Kidney epithelial cell (primary cell): ENCODE results near the gene PRKG1. TPM values are rescaled to one million over a fixed set of nuclear protein-coding genes. Genes with fewer than 3 reads are reported as not detected.
A peak's percentile ranks its signal among the peaks of the same experiment; 100 is the strongest.

Experiments used
- DNase-seq: peaks from one replicate; pipeline ENCODE4 v3.0.0-alpha.2; 2010; ENCODE audit warnings: low read depth
- H3K27me3 ChIP-seq: 2 replicates; pipeline ENCODE4 v1.6.0; 2011; ENCODE audit warnings: low read length; ENCODE audit not compliant: control insufficient read depth, insufficient read depth
- H3K36me3 ChIP-seq: 2 replicates; pipeline ENCODE4 v1.5.1; 2011; ENCODE audit warnings: low read length; ENCODE audit not compliant: control insufficient read depth, insufficient read depth
- H3K4me3 ChIP-seq: 2 replicates; pipeline ENCODE4 v1.5.1; 2011; ENCODE audit warnings: low read depth, mild to moderate bottlenecking, control low read depth, low read length
- total RNA-seq: library from RNA; depleted of rRNA; stranded (reverse); fragments of >200 nt; gene quantifications from 2 replicates; pipeline ENCODE4 v1.2.3, GENCODE V29; 2015
- TF ChIP-seq, protein P1 (sequence below): IDR thresholded peaks from 2 replicates; pipeline ENCODE4 v1.5.1; 2011; ENCODE audit warnings: mild to moderate bottlenecking, moderate library complexity, low read length, control low read depth, inconsistent platforms; ENCODE audit not compliant: insufficient read depth, poor library complexity, severe bottlenecking

PRKG1 gene
- total RNA-seq, 1 donor from 2014 or later, result 1.3 TPM

DNA sequence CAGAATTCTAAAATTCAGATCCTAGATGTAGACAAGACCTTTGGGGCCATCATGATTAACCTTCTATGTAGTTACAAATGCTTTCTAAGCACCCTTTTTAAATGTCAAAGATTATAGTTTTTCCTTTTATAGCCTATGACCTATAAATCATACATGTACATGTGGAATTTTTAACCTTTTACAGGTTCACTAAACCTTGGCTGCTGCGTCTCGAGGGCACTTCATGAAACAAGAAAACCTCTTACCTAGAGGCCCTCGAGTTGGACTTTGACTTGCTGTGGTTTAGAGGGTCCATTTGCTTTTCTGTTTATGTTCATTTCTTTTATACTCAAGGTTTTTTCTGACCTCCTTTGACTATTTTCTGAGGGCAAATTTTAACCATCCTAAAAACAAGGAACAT, 323.0 kb downstream of the PRKG1 start:
- Histone ChIP-seq H3K36me3 (no peaks in the 10 kb centered on the region), H3K4me3 (no peak overlapping the region), H3K27me3 (no peaks in the 10 kb centered on the region)
- no peak for DNase-seq
- TF ChIP-seq, protein P1, sequence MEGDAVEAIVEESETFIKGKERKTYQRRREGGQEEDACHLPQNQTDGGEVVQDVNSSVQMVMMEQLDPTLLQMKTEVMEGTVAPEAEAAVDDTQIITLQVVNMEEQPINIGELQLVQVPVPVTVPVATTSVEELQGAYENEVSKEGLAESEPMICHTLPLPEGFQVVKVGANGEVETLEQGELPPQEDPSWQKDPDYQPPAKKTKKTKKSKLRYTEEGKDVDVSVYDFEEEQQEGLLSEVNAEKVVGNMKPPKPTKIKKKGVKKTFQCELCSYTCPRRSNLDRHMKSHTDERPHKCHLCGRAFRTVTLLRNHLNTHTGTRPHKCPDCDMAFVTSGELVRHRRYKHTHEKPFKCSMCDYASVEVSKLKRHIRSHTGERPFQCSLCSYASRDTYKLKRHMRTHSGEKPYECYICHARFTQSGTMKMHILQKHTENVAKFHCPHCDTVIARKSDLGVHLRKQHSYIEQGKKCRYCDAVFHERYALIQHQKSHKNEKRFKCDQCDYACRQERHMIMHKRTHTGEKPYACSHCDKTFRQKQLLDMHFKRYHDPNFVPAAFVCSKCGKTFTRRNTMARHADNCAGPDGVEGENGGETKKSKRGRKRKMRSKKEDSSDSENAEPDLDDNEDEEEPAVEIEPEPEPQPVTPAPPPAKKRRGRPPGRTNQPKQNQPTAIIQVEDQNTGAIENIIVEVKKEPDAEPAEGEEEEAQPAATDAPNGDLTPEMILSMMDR, result no peak

DNA sequence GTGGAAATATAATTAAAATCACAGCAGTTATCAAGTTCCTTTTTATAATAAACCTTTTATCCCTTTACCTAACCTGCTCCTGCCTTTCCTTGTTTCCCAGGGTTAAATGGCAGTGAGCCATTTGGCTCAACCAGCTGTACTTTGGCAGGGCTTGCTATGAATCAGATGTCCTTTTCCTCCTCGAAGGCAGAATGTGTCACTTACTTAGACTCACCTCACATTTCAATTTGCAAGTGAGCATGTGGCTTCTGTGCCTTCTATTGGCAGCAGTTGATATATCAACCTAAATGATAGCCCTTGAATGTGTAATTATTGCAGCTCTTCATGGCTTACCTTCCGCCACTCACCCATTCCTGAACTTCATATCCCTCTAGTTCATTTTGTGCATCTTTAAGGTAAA, 323.4 kb downstream of the PRKG1 start:
- no peaks in the 10 kb centered on the region for H3K36me3 ChIP-seq
- H3K27me3 ChIP-seq, result no peaks in the 10 kb centered on the region
- H3K4me3 ChIP-seq, result no peak overlapping the region
- TF ChIP-seq, protein P1, result no peak
- peak; percentile 56 for DNase-seq

DNA sequence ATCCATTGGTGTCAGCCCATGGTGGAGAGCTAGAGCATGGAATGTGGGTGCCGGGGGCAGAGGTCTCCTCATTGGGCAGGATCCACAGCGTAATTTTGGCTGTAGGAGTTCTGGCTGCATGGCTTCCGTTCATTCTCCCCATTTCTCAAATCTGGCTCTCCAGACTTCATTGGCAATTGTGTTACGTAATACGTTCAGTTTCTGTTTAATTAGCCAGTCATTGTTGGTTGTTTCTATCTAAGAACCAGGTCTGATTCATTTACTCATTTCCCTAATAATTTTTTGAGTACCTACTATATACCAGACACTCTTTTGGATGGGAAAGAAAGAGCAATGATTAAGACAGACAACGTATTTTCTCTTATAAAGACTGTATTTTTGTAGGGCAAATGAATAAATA, 325.6 kb downstream of the PRKG1 start:
- Histone ChIP-seq H3K36me3 (no peaks in the 10 kb centered on the region), H3K4me3 (no peak overlapping the region), H3K27me3 (no peaks in the 10 kb centered on the region)
- DNase-seq, result no peak
- TF ChIP-seq, protein P1, result no peak

- no peak overlapping the region for H3K4me3 ChIP-seq
These were observed 326.3 kb downstream of the PRKG1 start for GRCh38 chr10:51400392-51401096.

GRCh38 chr10:51403521-51403920, 329.2 kb downstream of the PRKG1 start:
- H3K36me3 ChIP-seq, result no peaks in the 10 kb centered on the region
- TF ChIP-seq, protein P1, result no peak
- DNase-seq, result no peak
- H3K4me3 ChIP-seq, result no peak overlapping the region
- H3K27me3 ChIP-seq, result no peaks in the 10 kb centered on the region

More at GRCh38 chr10:51400392-51401096, 326.3 kb downstream of the PRKG1 start:
- Histone ChIP-seq H3K36me3 (no peaks in the 10 kb centered on the region), H3K27me3 (no peaks in the 10 kb centered on the region)
- TF ChIP-seq, protein P1, result no peak
- DNase-seq, result no peak

DNA sequence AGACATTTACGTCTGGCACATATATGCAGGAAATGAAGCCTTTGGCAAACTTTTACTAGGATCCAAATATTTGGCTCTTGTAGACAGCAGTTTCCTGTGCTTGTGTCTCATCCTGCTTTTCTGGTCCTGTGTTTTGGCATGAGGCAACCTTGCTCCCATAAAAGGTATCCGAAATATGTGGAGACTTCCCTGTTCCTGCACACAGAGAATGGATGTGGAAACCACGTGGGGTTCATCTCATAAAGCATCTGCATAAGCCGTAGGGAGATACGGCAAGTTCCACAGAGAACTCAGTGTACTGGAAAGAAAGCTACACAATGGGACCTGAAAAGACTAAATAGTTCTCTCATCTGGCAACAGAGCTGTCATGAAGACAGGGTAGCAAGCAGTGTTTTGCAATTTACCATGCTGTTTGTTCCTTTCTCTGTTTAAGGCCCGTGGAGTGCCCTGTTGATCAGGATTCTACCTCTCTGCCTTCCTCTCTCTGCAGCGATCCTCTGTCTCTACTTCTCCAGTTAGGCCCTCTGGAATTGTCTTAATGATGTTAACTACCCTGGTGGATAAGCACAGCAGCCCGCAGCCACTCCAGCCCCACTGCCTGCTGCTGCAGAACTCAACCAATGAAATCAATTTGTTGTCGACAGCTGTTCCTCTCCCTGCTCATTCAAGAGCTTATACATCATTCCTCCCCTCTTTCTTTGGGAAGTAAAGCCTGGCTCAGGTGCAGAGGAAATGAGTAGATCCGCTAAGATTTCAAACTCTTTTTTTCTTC, 331.5 kb downstream of the PRKG1 start:
- DNase-seq, result no peak
- TF ChIP-seq, protein P1, result no peak
- Histone ChIP-seq H3K36me3 (no peaks in the 10 kb centered on the region), H3K4me3 (no peak overlapping the region), H3K27me3 (no peaks in the 10 kb centered on the region)
